ENCODE data around the gene SMNDC1.

DNA sequence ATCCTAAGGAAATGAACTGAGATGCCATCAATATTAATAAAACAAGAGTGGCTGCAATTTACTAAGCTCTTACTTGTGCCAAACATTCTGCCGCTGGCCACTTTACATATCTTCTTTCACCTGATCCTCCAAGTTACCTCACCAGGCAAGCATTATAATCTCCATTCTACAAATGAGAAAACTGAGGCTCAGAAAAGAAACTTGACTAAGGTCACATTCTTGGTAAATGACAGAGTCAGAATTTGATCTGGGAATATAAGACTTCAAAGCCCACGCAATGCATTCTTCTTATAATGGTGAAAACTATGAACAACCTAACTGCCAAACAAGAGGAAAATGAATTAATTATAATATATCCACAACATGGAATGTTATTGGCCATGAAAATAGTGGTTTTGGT, 46.1 kb upstream of the SMNDC1 start:
- TF ChIP-seq CTCF (conservative IDR thresholded peaks at IDR 0.05; ENCODE audit: low read length) = no peak
- TF ChIP-seq EZH2phosphoT487 (IDR thresholded peaks at IDR 0.05; ENCODE audit: borderline replicate concordance) = no peak

Measured in Loucy (cell line).